ENCODE data around the gene TXNDC11.

Gene TXNDC11

DNA sequence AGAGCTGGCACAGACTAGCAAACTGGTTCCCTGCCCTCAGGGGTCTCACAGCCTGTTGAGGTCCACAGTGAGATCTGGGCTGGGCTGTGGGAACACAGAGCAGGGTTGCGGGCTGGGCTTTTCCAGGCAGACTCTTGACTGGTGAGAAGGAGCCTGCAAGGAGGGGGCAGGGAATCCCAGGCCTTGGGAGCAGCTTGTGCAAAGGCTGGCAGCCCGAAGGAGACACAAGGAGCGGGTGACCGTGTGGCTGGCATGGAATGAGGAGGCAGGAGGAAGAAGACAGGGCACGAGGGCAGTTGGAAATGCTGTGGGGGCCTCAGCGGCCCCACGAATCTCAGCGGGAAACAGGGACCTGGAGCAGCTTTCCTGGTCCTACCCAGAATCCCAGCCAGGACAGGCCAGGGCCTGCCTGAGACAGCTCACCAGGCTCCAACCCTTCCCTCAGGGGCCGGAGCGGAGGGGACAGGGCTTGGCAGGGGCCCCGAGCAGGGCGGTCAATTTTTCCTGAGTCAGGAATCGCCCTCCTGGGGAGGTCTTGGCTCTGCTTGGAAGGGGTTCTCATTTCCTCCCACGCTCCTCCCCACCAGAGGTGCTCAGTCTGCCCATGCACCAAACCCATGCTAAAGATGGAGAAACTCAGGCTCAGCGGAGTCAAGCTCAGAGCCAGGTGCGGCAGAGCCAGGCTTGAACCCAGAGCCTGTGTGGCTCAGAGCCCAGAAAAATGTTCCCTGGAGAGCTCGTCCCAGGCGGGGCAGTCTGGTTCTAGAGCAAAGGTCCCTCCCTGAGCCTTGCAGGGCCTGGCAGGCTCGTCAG is 83.6 kb downstream of the TXNDC11 start:
- no peak overlapping the region for H3K4me3 ChIP-seq (ENCODE audit: insufficient read length, low read depth)
- peak overlapping the region; percentile 69 for H3K9ac ChIP-seq (ENCODE audit: insufficient read length, low read depth)
- DNase-seq (ENCODE audit: low read depth, low spot score) = no peak
- H3K36me3 ChIP-seq (ENCODE audit: insufficient read depth, insufficient read length, low read length) = no peaks in the 10 kb centered on the region
- TF ChIP-seq SUZ12 (IDR thresholded peaks at IDR 0.05; ENCODE audit: extremely low read depth, insufficient read depth, insufficient read length) (no peak), ZNF274 (IDR thresholded peaks at IDR 0.05; ENCODE audit: low read depth, low read length) (no peak), YY1 (IDR thresholded peaks at IDR 0.05; ENCODE audit: insufficient read depth, insufficient read length) (no peak)
- H3K27me3 ChIP-seq (ENCODE audit: insufficient read depth, insufficient read length) = no peaks in the 10 kb centered on the region
- peaks cover 15% of the 10 kb centered on the region for H3K4me1 ChIP-seq (ENCODE audit: insufficient read depth, insufficient read length)
- no peaks in the 10 kb centered on the region for H3K9me3 ChIP-seq (ENCODE audit: insufficient read depth, low read length)

DNA sequence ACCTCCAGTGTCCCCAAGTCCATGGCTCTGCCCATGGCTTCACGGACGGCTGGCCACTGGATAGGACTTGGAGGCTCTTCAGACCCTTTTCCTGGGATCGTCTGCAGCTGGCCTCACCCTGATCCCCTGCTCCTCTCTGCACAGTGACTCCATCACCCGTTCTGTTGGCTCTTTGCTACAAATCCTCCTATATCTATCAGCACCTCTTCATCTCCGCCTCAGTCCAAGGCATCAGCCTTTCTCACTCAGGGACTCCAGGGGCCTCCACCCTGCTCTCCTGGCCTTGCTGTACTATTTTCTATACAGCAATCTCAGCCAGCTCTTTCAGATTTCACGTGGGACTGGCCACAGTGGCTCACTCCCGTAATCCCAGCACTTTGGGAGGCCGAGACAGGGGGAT is 85.1 kb downstream of the TXNDC11 start:
- H3K36me3 ChIP-seq (ENCODE audit: insufficient read depth, insufficient read length, low read length) = no peaks in the 10 kb centered on the region
- peaks cover 15% of the 10 kb centered on the region for H3K4me1 ChIP-seq (ENCODE audit: insufficient read depth, insufficient read length)
- DNase-seq (ENCODE audit: low read depth, low spot score) = no peak
- H3K4me3 ChIP-seq (ENCODE audit: insufficient read length, low read depth) = no peak overlapping the region
- TF ChIP-seq ZNF274 (IDR thresholded peaks at IDR 0.05; ENCODE audit: low read depth, low read length) = no peak
- no peak for TF ChIP-seq YY1 (IDR thresholded peaks at IDR 0.05; ENCODE audit: insufficient read depth, insufficient read length)
- no peak for TF ChIP-seq SUZ12 (IDR thresholded peaks at IDR 0.05; ENCODE audit: extremely low read depth, insufficient read depth, insufficient read length)
- no peak overlapping the region for H3K9ac ChIP-seq (ENCODE audit: insufficient read length, low read depth)
- H3K27me3 ChIP-seq (ENCODE audit: insufficient read depth, insufficient read length) = no peaks in the 10 kb centered on the region
- no peaks in the 10 kb centered on the region for H3K9me3 ChIP-seq (ENCODE audit: insufficient read depth, low read length)

DNA sequence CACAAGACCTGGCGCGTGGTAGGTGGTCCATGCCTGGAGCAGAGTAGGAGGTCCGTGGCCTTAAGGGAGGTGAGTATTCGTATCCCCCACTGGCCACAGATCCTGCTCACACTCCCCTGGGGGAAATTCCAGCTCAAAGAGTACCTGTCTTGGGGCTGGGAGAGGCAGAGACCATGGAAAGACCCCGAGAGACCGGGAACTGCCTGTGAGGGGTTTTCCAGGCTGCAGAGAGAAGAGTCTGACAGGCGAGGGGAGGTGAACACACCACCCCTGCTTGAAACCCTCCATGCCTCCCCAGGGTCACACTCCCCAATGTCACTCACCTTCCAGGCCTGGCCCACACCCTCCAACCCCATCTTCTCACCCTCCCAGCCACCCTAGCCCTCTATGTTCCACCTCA is 87.0 kb downstream of the TXNDC11 start:
- peaks cover 15% of the 10 kb centered on the region for H3K4me1 ChIP-seq (ENCODE audit: insufficient read depth, insufficient read length)
- TF ChIP-seq YY1 (IDR thresholded peaks at IDR 0.05; ENCODE audit: insufficient read depth, insufficient read length) (no peak), SUZ12 (IDR thresholded peaks at IDR 0.05; ENCODE audit: extremely low read depth, insufficient read depth, insufficient read length) (no peak), ZNF274 (IDR thresholded peaks at IDR 0.05; ENCODE audit: low read depth, low read length) (no peak)
- DNase-seq (ENCODE audit: low read depth, low spot score) = no peak
- no peak overlapping the region for H3K4me3 ChIP-seq (ENCODE audit: insufficient read length, low read depth)
- no peaks in the 10 kb centered on the region for H3K27me3 ChIP-seq (ENCODE audit: insufficient read depth, insufficient read length)
- no peaks in the 10 kb centered on the region for H3K9me3 ChIP-seq (ENCODE audit: insufficient read depth, low read length)
- H3K36me3 ChIP-seq (ENCODE audit: insufficient read depth, insufficient read length, low read length) = no peaks in the 10 kb centered on the region
- H3K9ac ChIP-seq (ENCODE audit: insufficient read length, low read depth) = peak overlapping the region; percentile 32

DNA sequence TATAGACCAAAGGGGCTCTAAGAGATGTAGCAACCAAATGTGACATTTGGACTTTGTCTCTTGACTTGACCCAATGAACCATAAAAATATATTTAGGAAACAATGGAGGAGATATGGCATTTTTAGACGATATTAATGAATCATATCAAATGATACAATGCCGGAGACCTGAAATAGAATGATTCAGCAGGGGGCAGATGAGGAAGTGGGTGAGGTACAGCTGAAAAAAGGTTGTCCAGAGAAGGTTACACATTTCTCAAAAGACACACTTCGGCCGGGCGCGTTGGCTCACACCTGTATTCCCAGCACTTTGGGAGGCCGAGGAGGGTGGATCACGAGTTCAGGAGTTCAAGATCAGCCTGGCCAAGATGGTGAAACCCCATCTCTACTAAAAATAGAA is 90.9 kb downstream of the TXNDC11 start:
- TF ChIP-seq ZNF274 (IDR thresholded peaks at IDR 0.05; ENCODE audit: low read depth, low read length) (no peak), SUZ12 (IDR thresholded peaks at IDR 0.05; ENCODE audit: extremely low read depth, insufficient read depth, insufficient read length) (no peak), YY1 (IDR thresholded peaks at IDR 0.05; ENCODE audit: insufficient read depth, insufficient read length) (no peak)
- no peaks in the 10 kb centered on the region for H3K27me3 ChIP-seq (ENCODE audit: insufficient read depth, insufficient read length)
- H3K4me3 ChIP-seq (ENCODE audit: insufficient read length, low read depth) = no peak overlapping the region
- DNase-seq (ENCODE audit: low read depth, low spot score) = no peak
- peaks cover 4% of the 10 kb centered on the region for H3K4me1 ChIP-seq (ENCODE audit: insufficient read depth, insufficient read length)
- H3K9ac ChIP-seq (ENCODE audit: insufficient read length, low read depth) = no peak overlapping the region
- H3K36me3 ChIP-seq (ENCODE audit: insufficient read depth, insufficient read length, low read length) = no peaks in the 10 kb centered on the region
- no peaks in the 10 kb centered on the region for H3K9me3 ChIP-seq (ENCODE audit: insufficient read depth, low read length)

- Histone ChIP-seq H3K9ac (ENCODE audit: insufficient read length, low read depth) (no peak overlapping the region), H3K27me3 (ENCODE audit: insufficient read depth, insufficient read length) (no peaks in the 10 kb centered on the region), H3K36me3 (ENCODE audit: insufficient read depth, insufficient read length, low read length) (no peaks in the 10 kb centered on the region), H3K9me3 (ENCODE audit: insufficient read depth, low read length) (no peaks in the 10 kb centered on the region), H3K4me1 (ENCODE audit: insufficient read depth, insufficient read length) (peaks cover 4% of the 10 kb centered on the region), H3K4me3 (ENCODE audit: insufficient read length, low read depth) (no peak overlapping the region)
- no peak for TF ChIP-seq SUZ12 (IDR thresholded peaks at IDR 0.05; ENCODE audit: extremely low read depth, insufficient read depth, insufficient read length)
- no peak for TF ChIP-seq ZNF274 (IDR thresholded peaks at IDR 0.05; ENCODE audit: low read depth, low read length)
- TF ChIP-seq YY1 (IDR thresholded peaks at IDR 0.05; ENCODE audit: insufficient read depth, insufficient read length) = no peak
- no peak for DNase-seq (ENCODE audit: low read depth, low spot score)
These were observed 91.7 kb downstream of the TXNDC11 start for GRCh38 chr16:11650641-11651591.

- no peaks in the 10 kb centered on the region for H3K9me3 ChIP-seq (ENCODE audit: insufficient read depth, low read length)
- no peaks in the 10 kb centered on the region for H3K4me1 ChIP-seq (ENCODE audit: insufficient read depth, insufficient read length)
- H3K27me3 ChIP-seq (ENCODE audit: insufficient read depth, insufficient read length) = no peaks in the 10 kb centered on the region
- no peak overlapping the region for H3K9ac ChIP-seq (ENCODE audit: insufficient read length, low read depth)
- no peak for TF ChIP-seq SUZ12 (IDR thresholded peaks at IDR 0.05; ENCODE audit: extremely low read depth, insufficient read depth, insufficient read length)
- no peak for TF ChIP-seq ZNF274 (IDR thresholded peaks at IDR 0.05; ENCODE audit: low read depth, low read length)
- no peak for TF ChIP-seq YY1 (IDR thresholded peaks at IDR 0.05; ENCODE audit: insufficient read depth, insufficient read length)
- no peak for DNase-seq (ENCODE audit: low read depth, low spot score)
- H3K36me3 ChIP-seq (ENCODE audit: insufficient read depth, insufficient read length, low read length) = no peaks in the 10 kb centered on the region
- no peak overlapping the region for H3K4me3 ChIP-seq (ENCODE audit: insufficient read length, low read depth)
These were observed 93.4 kb downstream of the TXNDC11 start for GRCh38 chr16:11649276-11649675.

DNA sequence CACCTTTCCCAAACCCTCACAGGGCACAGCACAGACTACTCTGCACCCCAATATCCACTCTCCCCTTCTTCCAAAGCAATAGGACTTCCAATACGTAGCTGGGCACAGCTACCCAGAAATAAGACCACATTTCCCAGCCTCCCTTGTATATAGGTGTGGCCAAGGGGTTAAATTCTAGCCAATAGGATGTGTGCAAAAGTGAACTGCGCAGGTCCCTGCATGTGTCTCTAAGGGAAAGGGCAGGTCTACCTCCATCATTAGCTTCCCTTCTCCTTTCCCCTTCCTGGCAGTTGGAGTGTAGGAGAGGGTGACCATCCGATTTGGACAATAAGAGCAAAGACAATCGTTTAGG is 99.9 kb downstream of the TXNDC11 start:
- Histone ChIP-seq H3K4me1 (ENCODE audit: insufficient read depth, insufficient read length) (peaks cover 10% of the 10 kb centered on the region), H3K27me3 (ENCODE audit: insufficient read depth, insufficient read length) (no peaks in the 10 kb centered on the region), H3K9me3 (ENCODE audit: insufficient read depth, low read length) (no peaks in the 10 kb centered on the region), H3K36me3 (ENCODE audit: insufficient read depth, insufficient read length, low read length) (no peaks in the 10 kb centered on the region), H3K9ac (ENCODE audit: insufficient read length, low read depth) (no peak overlapping the region), H3K4me3 (ENCODE audit: insufficient read length, low read depth) (no peak overlapping the region)
- TF ChIP-seq YY1 (IDR thresholded peaks at IDR 0.05; ENCODE audit: insufficient read depth, insufficient read length) (no peak), SUZ12 (IDR thresholded peaks at IDR 0.05; ENCODE audit: extremely low read depth, insufficient read depth, insufficient read length) (no peak), ZNF274 (IDR thresholded peaks at IDR 0.05; ENCODE audit: low read depth, low read length) (no peak)
- DNase-seq (ENCODE audit: low read depth, low spot score) = no peak
